SW 1271 (cell line): ENCODE data around the gene POLR2J3.
"Not testable (repeated sequence)": the region's sequence is repeated elsewhere in the genome, so short reads cannot be mapped to it uniquely, and the experiment has no call there.

Experiments
- DNase-seq, 2 experiments: peaks; one replicate each; lab custom pipeline; 2025; lab: John Stamatoyannopoulos, UW

The POLR2J3 gene

GRCh38 chr7:102583495-102583894 lies 11.1 kb upstream of the POLR2J3 start:
- not testable (repeated sequence) for DNase-seq

- DNase-seq: not testable (repeated sequence)
Observed at GRCh38 chr7:102581722-102582121, 9.3 kb upstream of the POLR2J3 start.

- DNase-seq: not testable (repeated sequence)
Observed at GRCh38 chr7:102578486-102578885, 6.1 kb upstream of the POLR2J3 start.

- DNase-seq: not testable (repeated sequence)
Observed at GRCh38 chr7:102577315-102578240, 5.2 kb upstream of the POLR2J3 start.

- DNase-seq: not testable (repeated sequence)
Observed at GRCh38 chr7:102576363-102576762, 4.0 kb upstream of the POLR2J3 start.

GRCh38 chr7:102574607-102575006 lies 2.2 kb upstream of the POLR2J3 start:
- not testable (repeated sequence) for DNase-seq

- not testable (repeated sequence) for DNase-seq
Observed at GRCh38 chr7:102568620-102569019, 3.8 kb downstream of the POLR2J3 start.

- not testable (repeated sequence) for DNase-seq
Observed at GRCh38 chr7:102550808-102551422, 21.5 kb downstream of the POLR2J3 start, which contains the start of gene SPDYE2. Gene SPDYE2 (plus strand): TSS chr7:102551226. CDS start chr7:102553256, 2,030 bp downstream.

GRCh38 chr7:102546353-102546752 lies 26.0 kb downstream of the POLR2J3 start:
- DNase-seq: not testable (repeated sequence)

GRCh38 chr7:102545288-102545687 lies 27.1 kb downstream of the POLR2J3 start:
- not testable (repeated sequence) for DNase-seq

- not testable (repeated sequence) for DNase-seq
Observed at GRCh38 chr7:102544372-102544771, 28.0 kb downstream of the POLR2J3 start.

- DNase-seq: not testable (repeated sequence)
Observed at GRCh38 chr7:102543596-102543995, 28.8 kb downstream of the POLR2J3 start, which contains the start of gene UPK3BL2. Gene UPK3BL2 (minus strand): TSS chr7:102543696. CDS start chr7:102543636, 60 bp downstream.

GRCh38 chr7:102542771-102543170 lies 29.6 kb downstream of the POLR2J3 start:
- DNase-seq: not testable (repeated sequence)

GRCh38 chr7:102542083-102542482 lies 30.3 kb downstream of the POLR2J3 start:
- DNase-seq: not testable (repeated sequence)

GRCh38 chr7:102540604-102541003 lies 31.8 kb downstream of the POLR2J3 start:
- not testable (repeated sequence) for DNase-seq

GRCh38 chr7:102535062-102535615 lies 37.2 kb downstream of the POLR2J3 start:
- not testable (repeated sequence) for DNase-seq

- not testable (repeated sequence) for DNase-seq
Observed at GRCh38 chr7:102532127-102532526, 40.3 kb downstream of the POLR2J3 start.

- DNase-seq: not testable (repeated sequence)
Observed at GRCh38 chr7:102531583-102531982, 40.8 kb downstream of the POLR2J3 start.

GRCh38 chr7:102527822-102528793 lies 44.3 kb downstream of the POLR2J3 start:
- not testable (repeated sequence) for DNase-seq

GRCh38 chr7:102527182-102527581 lies 45.2 kb downstream of the POLR2J3 start:
- not testable (repeated sequence) for DNase-seq

- not testable (repeated sequence) for DNase-seq
Observed at GRCh38 chr7:102524803-102525202, 47.6 kb downstream of the POLR2J3 start.
